Upper lobe of left lung (tissue), 4 donors: ENCODE results near the gene USP53.

Experiments
- CTCF ChIP-seq, 6 experiments: fragments of 450-650 bp in 4 of 6; fragments of 200-600 bp in 2 of 6; sonication (generic) in 2 of 6; IDR thresholded peaks; one replicate each; pipeline ENCODE4 v1.5.1; 2016 to 2019; ENCODE audit warnings: antibody characterized with exemption in 6 of 6
- EP300 ChIP-seq, 4 donors: sonication (generic); formaldehyde crosslinking; IDR thresholded peaks; one replicate each; pipeline ENCODE4 v1.5.1; 2017; ENCODE audit warnings: antibody characterized with exemption in 4 of 4, control low read depth in 2 of 4
- POLR2A ChIP-seq, 4 donors: fragments of 450-650 bp; IDR thresholded peaks; one replicate each; pipeline ENCODE4 v1.5.1; 2016 to 2017; ENCODE audit warnings: antibody characterized with exemption in 4 of 4, mild to moderate bottlenecking in 2 of 4
- POLR2AphosphoS5 ChIP-seq, 2 donors: sonication (generic); formaldehyde crosslinking; IDR thresholded peaks; one replicate each; pipeline ENCODE4 v1.5.1; 2017; ENCODE audit warnings: antibody characterized with exemption in 2 of 2

GRCh38 chr4:119172223-119172622 is 40.3 kb upstream of the USP53 start:
- no peak for TF ChIP-seq CTCF (IDR thresholded peaks at IDR 0.05)
- TF ChIP-seq POLR2AphosphoS5 (IDR thresholded peaks at IDR 0.05), result no peak
- TF ChIP-seq POLR2A (IDR thresholded peaks at IDR 0.05), result no peak
- TF ChIP-seq EP300 (IDR thresholded peaks at IDR 0.05), result no peak
